ENCODE results near the gene CTNND1. TPM values are rescaled to one million over a fixed set of nuclear protein-coding genes. Genes with fewer than 3 reads are reported as not detected.

CTNND1 gene
- total and polyA plus RNA-seq, 2 of the 8 experiments (the other 6 are each of a cell fraction or from before 2014, with no cell fraction given) = 91.9 to 164 TPM

DNA sequence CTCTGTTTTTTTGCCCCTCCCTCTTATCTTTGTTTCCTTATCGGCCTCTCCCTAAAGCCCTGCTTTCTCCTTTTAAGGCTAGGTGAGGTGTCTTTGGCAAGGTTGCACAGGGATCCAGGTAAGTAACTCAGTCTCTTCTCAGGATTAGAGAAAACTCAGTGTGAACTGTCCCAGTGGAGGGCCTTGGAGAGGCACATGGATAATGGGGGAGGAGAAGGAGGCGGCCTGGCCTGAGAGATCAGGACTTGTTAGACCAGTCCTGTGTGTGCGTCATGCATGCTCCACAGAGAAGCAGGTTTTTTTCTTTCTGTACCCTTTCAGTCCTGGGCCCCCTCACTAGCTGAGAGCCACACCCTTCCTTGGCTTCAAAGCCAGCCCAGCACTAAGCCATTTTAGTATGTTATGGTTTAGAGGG is 19.9 kb downstream of the CTNND1 start (continued):
- TF ChIP-seq POLR2AphosphoS5 (IDR thresholded peaks at IDR 0.05; ENCODE audit: low read depth, low read length) (peak; percentile 89), RBBP5 (IDR thresholded peaks at IDR 0.05; ENCODE audit: borderline replicate concordance, low read depth, low read length) (peak; percentile 97), TBP (IDR thresholded peaks at IDR 0.05; ENCODE audit: low read depth, low read length) (peak; percentile 50), SIRT6 (IDR thresholded peaks at IDR 0.05; ENCODE audit: low read length) (no peak), ASH2L (IDR thresholded peaks at IDR 0.05; ENCODE audit: low read length) (peak; percentile 99), TAF1 (IDR thresholded peaks at IDR 0.05; ENCODE audit: low read depth, low read length) (peak; percentile 72), NANOG (IDR thresholded peaks at IDR 0.05; ENCODE audit: insufficient read depth, low read depth, low read length, poor library complexity, severe bottlenecking) (peak; percentile 26), BCL11A (IDR thresholded peaks at IDR 0.05; ENCODE audit: low read depth in 2 of 2, low read length in 2 of 2) (peak in 1 of 2 experiments; percentile 17), SRF (IDR thresholded peaks at IDR 0.05; ENCODE audit: low read depth, low read length) (peak; percentile 90), TEAD4 (IDR thresholded peaks at IDR 0.05; ENCODE audit: low read depth, low read length) (0 out of 2 replicates have a peak, but pooled peaks have one; percentile 5), FOSL1 (IDR thresholded peaks at IDR 0.05; ENCODE audit: insufficient read depth, low read depth, low read length) (no peak), CBX8 (IDR thresholded peaks at IDR 0.05; ENCODE audit: borderline replicate concordance, low read depth, low read length) (no peak), EP300 (IDR thresholded peaks at IDR 0.05; ENCODE audit: borderline replicate concordance in 1 of 2, low read depth in 2 of 2, low read length in 2 of 2) (peak in 1 of 2 experiments; percentile 86; a peak in 1 of 3 replicates), PHF8 (conservative IDR thresholded peaks at IDR 0.05; ENCODE audit: low read depth, low read length) (no peak), HDAC6 (IDR thresholded peaks at IDR 0.05; ENCODE audit: low read depth, low read length) (no peak), CREB1 (IDR thresholded peaks at IDR 0.05) (peak; percentile 82), NRF1 (IDR thresholded peaks at IDR 0.05; ENCODE audit: low read depth, low read length) (no peak), TCF12 (IDR thresholded peaks at IDR 0.05; ENCODE audit: low read depth, low read length) (peak; percentile 78; the same call in 1 of the 2 replicates)
- TF ChIP-seq, protein P1, sequence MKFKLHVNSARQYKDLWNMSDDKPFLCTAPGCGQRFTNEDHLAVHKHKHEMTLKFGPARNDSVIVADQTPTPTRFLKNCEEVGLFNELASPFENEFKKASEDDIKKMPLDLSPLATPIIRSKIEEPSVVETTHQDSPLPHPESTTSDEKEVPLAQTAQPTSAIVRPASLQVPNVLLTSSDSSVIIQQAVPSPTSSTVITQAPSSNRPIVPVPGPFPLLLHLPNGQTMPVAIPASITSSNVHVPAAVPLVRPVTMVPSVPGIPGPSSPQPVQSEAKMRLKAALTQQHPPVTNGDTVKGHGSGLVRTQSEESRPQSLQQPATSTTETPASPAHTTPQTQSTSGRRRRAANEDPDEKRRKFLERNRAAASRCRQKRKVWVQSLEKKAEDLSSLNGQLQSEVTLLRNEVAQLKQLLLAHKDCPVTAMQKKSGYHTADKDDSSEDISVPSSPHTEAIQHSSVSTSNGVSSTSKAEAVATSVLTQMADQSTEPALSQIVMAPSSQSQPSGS (IDR thresholded peaks at IDR 0.05; ENCODE audit: low read length) = peak; percentile 62
